H9 (cell line): ENCODE data around the gene CNOT11. TPM values are rescaled to one million over a fixed set of nuclear protein-coding genes. Genes with fewer than 3 reads are reported as not detected.

ENCODE experiments used
- DNase-seq: peaks from one replicate; pipeline ENCODE4 v3.0.0-alpha.2; 2017
- H2AFZ ChIP-seq: one replicate; pipeline ENCODE4 v1.6.1; 2013; ENCODE audit warnings: mild to moderate bottlenecking, low read length, control low read depth, moderate library complexity
- H2AK5ac ChIP-seq: 2 replicates; pipeline ENCODE4 v1.6.1; 2013; ENCODE audit warnings: low read length, control low read depth, mixed read lengths; ENCODE audit not compliant: insufficient read length
- H2BK120ac ChIP-seq: one replicate; pipeline ENCODE4 v1.6.1; 2013; ENCODE audit warnings: low read depth, mild to moderate bottlenecking, low read length, control low read depth, inconsistent platforms; ENCODE audit not compliant: poor library complexity, severe bottlenecking
- H2BK12ac ChIP-seq: 2 replicates; pipeline ENCODE4 v1.6.1; 2013; ENCODE audit warnings: low read length, control low read depth, mixed read lengths, low read depth; ENCODE audit not compliant: insufficient read length
- H2BK15ac ChIP-seq: 2 replicates; pipeline ENCODE4 v1.6.1; 2013; ENCODE audit warnings: low read depth, low read length, control low read depth
- H2BK20ac ChIP-seq: one replicate; pipeline ENCODE4 v1.6.1; 2013; ENCODE audit warnings: low read depth, mild to moderate bottlenecking, low read length, control low read depth, inconsistent platforms; ENCODE audit not compliant: poor library complexity, severe bottlenecking
- H2BK5ac ChIP-seq: 2 replicates; pipeline ENCODE4 v1.6.1; 2013; ENCODE audit warnings: low read length, control low read depth, mixed read lengths; ENCODE audit not compliant: insufficient read length
- H3K14ac ChIP-seq: 2 replicates; pipeline ENCODE4 v1.6.1; 2013; ENCODE audit warnings: low read length, control low read depth; ENCODE audit not compliant: insufficient read depth
- H3K18ac ChIP-seq: 2 replicates; pipeline ENCODE4 v1.6.1; 2013; ENCODE audit warnings: low read depth, mild to moderate bottlenecking, mixed read lengths, low read length, control low read depth; ENCODE audit not compliant: insufficient read length
- H3K23ac ChIP-seq: 2 replicates; pipeline ENCODE4 v1.6.1; 2013; ENCODE audit warnings: low read length, control low read depth, mixed read lengths, low read depth; ENCODE audit not compliant: insufficient read length
- H3K23me2 ChIP-seq: 2 replicates; pipeline ENCODE4 v1.6.1; 2013; ENCODE audit warnings: low read depth, mild to moderate bottlenecking, mixed read lengths, low read length, control low read depth; ENCODE audit not compliant: insufficient read length, poor library complexity, severe bottlenecking
- H3K27ac ChIP-seq: 2 replicates; pipeline ENCODE4 v1.5.1; 2013; ENCODE audit warnings: low read length, control low read depth, mixed read lengths, low read depth; ENCODE audit not compliant: insufficient read length
- H3K27me3 ChIP-seq: 2 replicates; pipeline ENCODE4 v1.6.1; 2013; ENCODE audit warnings: low read length, control low read depth, inconsistent platforms; ENCODE audit not compliant: insufficient read depth
- H3K4ac ChIP-seq: 2 replicates; pipeline ENCODE4 v1.6.1; 2013; ENCODE audit warnings: low read depth, mild to moderate bottlenecking, control low read depth, inconsistent platforms, low read length, moderate library complexity
- H3K4me1 ChIP-seq: 2 replicates; pipeline ENCODE4 v1.6.1; 2013; ENCODE audit warnings: low read length, control low read depth, inconsistent platforms; ENCODE audit not compliant: insufficient read depth
- H3K4me2 ChIP-seq: 2 replicates; pipeline ENCODE4 v1.6.1; 2013; ENCODE audit warnings: low read length, control low read depth, mixed read lengths; ENCODE audit not compliant: insufficient read length, insufficient read depth
- H3K56ac ChIP-seq: 2 replicates; pipeline ENCODE4 v1.6.1; 2013; ENCODE audit warnings: low read depth, mild to moderate bottlenecking, mixed read lengths, low read length, control low read depth; ENCODE audit not compliant: insufficient read length
- H3K79me1 ChIP-seq: 2 replicates; pipeline ENCODE4 v1.6.1; 2013; ENCODE audit warnings: low read depth, mild to moderate bottlenecking, moderate library complexity, low read length, control low read depth, inconsistent platforms; ENCODE audit not compliant: insufficient read depth, poor library complexity, severe bottlenecking
- H3K79me2 ChIP-seq: 2 replicates; pipeline ENCODE4 v1.6.1; 2013; ENCODE audit warnings: low read length, control low read depth, inconsistent platforms; ENCODE audit not compliant: insufficient read depth
- H3K9ac ChIP-seq: 2 replicates; pipeline ENCODE4 v1.6.1; 2013; ENCODE audit warnings: low read length, control low read depth, mixed read lengths; ENCODE audit not compliant: insufficient read length; ENCODE audit errors: extremely low read depth
- H3K9me3 ChIP-seq: one replicate; pipeline ENCODE4 v1.6.1; 2013; ENCODE audit warnings: low read depth, low read length, inconsistent platforms; ENCODE audit not compliant: control insufficient read depth
- H3T11ph ChIP-seq: one replicate; pipeline ENCODE4 v1.6.1; 2013; ENCODE audit warnings: mild to moderate bottlenecking, low read length, control low read depth, inconsistent platforms
- H4K20me1 ChIP-seq: one replicate; pipeline ENCODE4 v1.6.1; 2013; ENCODE audit not compliant: control insufficient read depth, insufficient read length, insufficient read depth
- H4K5ac ChIP-seq: 2 replicates; pipeline ENCODE4 v1.6.1; 2013; ENCODE audit warnings: low read depth, mild to moderate bottlenecking, mixed read lengths, low read length, control low read depth; ENCODE audit not compliant: insufficient read length
- H4K8ac ChIP-seq: replicated peaks from 2 replicates; pipeline ENCODE4 v1.6.1; 2013; ENCODE audit warnings: low read length, control low read depth, mixed read lengths, low read depth; ENCODE audit not compliant: insufficient read length
- H4K91ac ChIP-seq: 2 replicates; pipeline ENCODE4 v1.6.1; 2013; ENCODE audit warnings: low read depth, mild to moderate bottlenecking, moderate library complexity, mixed read lengths, low read length, control low read depth; ENCODE audit not compliant: insufficient read length
- H3K27ac Mint-ChIP-seq, 3 experiments: 2 replicates in 2 of 3; 3 replicates in 1 of 3; pipeline ENCODE4 v1.8.0; 2020 to 2021; ENCODE audit warnings: mixed read lengths in 3 of 3, mild to moderate bottlenecking in 1 of 3, moderate library complexity in 1 of 3
- H3K27me3 Mint-ChIP-seq: 2 replicates; pipeline ENCODE4 v1.8.0; 2021; ENCODE audit warnings: low read depth, mild to moderate bottlenecking, moderate library complexity, mixed read lengths
- H3K36me3 Mint-ChIP-seq, 3 experiments: 2 replicates in 2 of 3; 3 replicates in 1 of 3; pipeline ENCODE4 v1.8.0; 2020 to 2021; ENCODE audit warnings: low read depth in 3 of 3, mixed read lengths in 3 of 3; ENCODE audit not compliant: insufficient read depth in 1 of 3
- H3K4me1 Mint-ChIP-seq, 2 experiments: 2 replicates each; pipeline ENCODE4 v1.8.0; 2020; ENCODE audit warnings: mixed read lengths in 2 of 2
- H3K4me3 Mint-ChIP-seq, 2 experiments: 2 replicates in 1 of 2; 3 replicates in 1 of 2; pipeline ENCODE4 v1.8.0; 2020 to 2021; ENCODE audit warnings: mild to moderate bottlenecking in 2 of 2, mixed read lengths in 2 of 2, moderate library complexity in 1 of 2
- H3K9me3 Mint-ChIP-seq, 2 experiments: 2 replicates in 1 of 2; 3 replicates in 1 of 2; pipeline ENCODE4 v1.8.0; 2020; ENCODE audit warnings: mild to moderate bottlenecking in 2 of 2, mixed read lengths in 2 of 2, moderate library complexity in 1 of 2
- CTCF ChIP-seq: fragments of 200-600 bp; sonication (generic); conservative IDR thresholded peaks from 3 replicates; pipeline ENCODE4 v1.8.0; 2021; ENCODE audit warnings: antibody characterized with exemption, mild to moderate bottlenecking
- WGBS: extraction: QIAGEN DNeasy Blood & Tissue Kit; methylation state at CpG from one replicate; pipeline ENCODE4 v1.1.7; 2013; ENCODE audit warnings: missing lambda C conversion rate, low lambda C conversion rate, mixed read lengths; ENCODE audit not compliant: insufficient read length; ENCODE audit errors: extremely low coverage; 5-methylcytosine and 5-hydroxymethylcytosine counted together
- total RNA-seq: library from RNA; stranded (reverse); gene quantifications from 2 replicates; pipeline ENCODE4 v1.2.1, GENCODE V29; 2021

The CNOT11 gene
- total RNA-seq, 1 experiment from 2014 or later, result 46.8 TPM

GRCh38 chr2:101299604-101300003 lies 46.9 kb downstream of the CNOT11 start:
- Histone ChIP-seq H4K20me1 (no peaks in the 10 kb centered on the region), H3K9me3 (no peaks in the 10 kb centered on the region), H3K23ac (no peak overlapping the region), H3K79me2 (peaks cover 10% of the 10 kb centered on the region; the same call in 1 of the 2 replicates), H2BK15ac (no peak overlapping the region), H3K79me1 (peaks cover 2% of the 10 kb centered on the region), H3K27ac (no peak overlapping the region), H4K5ac (no peak overlapping the region), H3T11ph (no peak overlapping the region), H3K4me1 (no peaks in the 10 kb centered on the region), H3K14ac (no peak overlapping the region), H2AK5ac (no peak overlapping the region), H3K27me3 (no peaks in the 10 kb centered on the region; the same call in 1 of the 2 replicates), H3K4ac (no peak overlapping the region), H3K23me2 (no peaks in the 10 kb centered on the region), H2BK5ac (no peak overlapping the region), H2AFZ (no peak overlapping the region), H4K8ac (no peak overlapping the region), H2BK120ac (no peak overlapping the region), H3K56ac (no peak overlapping the region), H3K18ac (no peak overlapping the region), H3K9ac (no peak overlapping the region), H2BK12ac (no peak overlapping the region), H3K4me2 (no peak overlapping the region), H4K91ac (no peak overlapping the region), H2BK20ac (no peak overlapping the region)
- no CpG with 5 or more reads among the region's 6 CpGs for WGBS
- no peak for DNase-seq
- peak overlapping the region in 2 of 3 experiments; percentile 50 to 89; a peak in 3 of 7 replicates for H3K27ac Mint-ChIP-seq
- no peaks in the 10 kb centered on the region for H3K9me3 Mint-ChIP-seq
- no peak overlapping the region for H3K4me3 Mint-ChIP-seq
- peaks cover 0 to 11% (median 8%) of the 10 kb centered on the region in 3 experiments; a peak in 6 of 7 replicates for H3K36me3 Mint-ChIP-seq
- peaks cover 4 to 12% of the 10 kb centered on the region in 2 experiments for H3K4me1 Mint-ChIP-seq
- H3K27me3 Mint-ChIP-seq, result no peaks in the 10 kb centered on the region
- TF ChIP-seq CTCF, result no peak
